Renal pelvis (tissue), 4 donors: Measurements from ENCODE around the gene DIPK1B. TPM values are rescaled to one million over a fixed set of nuclear protein-coding genes. Genes with fewer than 3 reads are reported as not detected.
"Not testable (repeated sequence)": the region's sequence is repeated elsewhere in the genome, so short reads cannot be mapped to it uniquely, and the experiment has no call there.

Experiments
- DNase-seq: peaks from one replicate; pipeline ENCODE4 v3.0.0-alpha.2; 2013
- polyA plus RNA-seq, 3 donors: library from polyadenylated mRNA; unstranded; fragments of 120-200 nt; gene quantifications; one replicate each; pipeline ENCODE4 v1.2.1, GENCODE V29; 2013; ENCODE audit not compliant: insufficient read length in 3 of 3

The DIPK1B gene
- polyA plus RNA-seq, 3 donors = 34.3 to 48.4 (median 48.0) TPM

DNA sequence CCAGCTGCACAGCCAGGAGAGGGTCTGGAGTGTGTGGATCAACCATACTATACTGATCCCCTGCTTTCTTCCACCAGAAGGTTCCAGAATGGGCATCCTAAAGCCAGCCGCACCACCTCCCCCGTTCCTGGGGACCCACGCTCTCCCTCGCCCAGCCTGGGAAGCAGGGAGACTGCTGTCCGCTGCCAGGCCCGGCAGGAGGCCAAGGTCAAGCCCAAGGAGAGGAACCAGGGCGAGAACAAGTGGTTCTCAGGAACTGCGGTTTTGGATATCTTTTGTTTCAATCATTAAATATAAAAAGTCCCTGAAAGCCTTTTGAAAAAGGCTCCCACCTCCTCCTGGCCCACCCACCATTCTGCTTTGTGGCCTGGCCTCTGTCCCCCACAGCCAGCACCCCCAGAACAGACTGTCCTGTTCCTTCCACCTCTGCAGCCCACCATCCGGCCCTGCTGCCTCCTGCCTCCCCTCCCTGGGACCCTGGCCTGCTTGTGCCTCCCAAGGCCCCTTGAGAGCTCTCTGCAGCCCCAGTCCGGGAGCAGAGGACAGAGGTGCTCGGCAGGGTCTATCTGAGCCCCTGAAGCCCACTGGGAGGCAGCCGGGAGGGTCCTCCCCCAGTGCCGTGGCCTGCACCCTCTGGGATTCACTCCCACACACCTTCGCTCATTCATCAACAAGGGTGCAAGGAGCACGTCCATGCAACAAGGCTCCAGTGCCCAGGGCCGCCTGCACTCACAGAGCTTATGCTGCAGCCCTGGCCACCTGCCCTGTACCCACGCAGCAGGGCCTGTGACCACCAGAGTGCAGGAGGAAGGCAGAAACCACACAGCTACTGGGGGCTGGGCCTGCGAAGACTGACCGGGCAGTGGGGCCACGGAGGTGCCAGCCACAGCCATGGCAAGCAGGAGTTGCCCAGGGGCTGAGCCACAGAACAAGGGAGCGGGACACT is 36.6 kb downstream of the DIPK1B start:
- no peak for DNase-seq

DNA sequence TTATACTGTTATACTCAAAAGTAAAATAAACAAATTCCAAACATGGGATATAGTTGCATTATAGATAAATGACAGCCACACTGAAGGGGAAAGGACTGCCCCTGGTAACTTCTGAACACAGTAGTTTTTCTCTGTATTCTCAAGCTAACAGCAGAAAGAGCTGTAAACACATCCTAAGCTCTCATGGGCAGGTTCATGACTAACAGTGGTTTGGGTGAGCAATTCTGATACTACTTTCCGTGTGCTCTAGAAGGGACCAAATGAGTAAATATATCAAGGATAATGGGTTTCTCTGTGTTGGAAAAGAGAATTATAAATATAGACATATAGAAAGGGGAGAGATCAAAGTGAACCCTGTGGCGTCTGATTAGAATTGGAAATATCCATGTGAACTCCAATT is 38.2 kb downstream of the DIPK1B start:
- DNase-seq = no peak

DNA sequence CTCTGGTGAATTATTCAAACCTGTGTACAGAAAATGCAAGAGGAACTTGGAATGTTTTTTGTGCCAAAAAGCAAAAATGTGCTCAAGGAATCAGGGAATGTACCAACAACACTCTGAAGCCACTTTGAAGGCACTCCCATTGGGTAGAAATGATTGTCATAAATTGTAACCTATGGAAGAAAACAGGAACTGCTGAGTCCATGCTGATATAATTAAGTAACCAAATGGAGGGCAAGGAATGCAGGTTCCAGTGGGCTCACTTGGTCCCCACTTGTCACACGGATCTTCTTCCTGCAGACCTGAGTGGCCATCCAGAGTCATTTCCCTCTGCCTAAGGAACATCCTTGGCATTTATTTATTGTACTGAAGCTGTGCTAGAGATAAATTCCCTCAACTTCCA is 38.9 kb downstream of the DIPK1B start:
- DNase-seq = no peak

DNA sequence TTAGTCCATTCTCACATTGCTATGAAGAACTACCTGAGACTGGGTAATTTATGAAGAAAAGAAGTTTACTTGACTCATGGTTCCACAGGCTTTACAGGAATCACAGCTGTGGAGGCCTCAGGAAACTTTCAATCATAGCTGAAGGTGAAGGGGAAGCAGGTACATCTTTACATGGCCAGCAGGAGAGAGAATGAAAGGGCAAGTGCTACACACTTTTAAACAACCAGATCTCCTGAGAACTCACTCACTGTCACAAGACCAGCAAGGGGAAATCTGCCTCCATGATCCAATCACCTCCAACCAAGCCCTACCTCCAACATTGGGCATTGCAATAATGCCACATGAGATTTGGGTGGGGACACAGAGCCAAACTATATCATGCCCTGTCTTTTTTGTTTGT is 39.4 kb downstream of the DIPK1B start:
- no peak for DNase-seq

DNA sequence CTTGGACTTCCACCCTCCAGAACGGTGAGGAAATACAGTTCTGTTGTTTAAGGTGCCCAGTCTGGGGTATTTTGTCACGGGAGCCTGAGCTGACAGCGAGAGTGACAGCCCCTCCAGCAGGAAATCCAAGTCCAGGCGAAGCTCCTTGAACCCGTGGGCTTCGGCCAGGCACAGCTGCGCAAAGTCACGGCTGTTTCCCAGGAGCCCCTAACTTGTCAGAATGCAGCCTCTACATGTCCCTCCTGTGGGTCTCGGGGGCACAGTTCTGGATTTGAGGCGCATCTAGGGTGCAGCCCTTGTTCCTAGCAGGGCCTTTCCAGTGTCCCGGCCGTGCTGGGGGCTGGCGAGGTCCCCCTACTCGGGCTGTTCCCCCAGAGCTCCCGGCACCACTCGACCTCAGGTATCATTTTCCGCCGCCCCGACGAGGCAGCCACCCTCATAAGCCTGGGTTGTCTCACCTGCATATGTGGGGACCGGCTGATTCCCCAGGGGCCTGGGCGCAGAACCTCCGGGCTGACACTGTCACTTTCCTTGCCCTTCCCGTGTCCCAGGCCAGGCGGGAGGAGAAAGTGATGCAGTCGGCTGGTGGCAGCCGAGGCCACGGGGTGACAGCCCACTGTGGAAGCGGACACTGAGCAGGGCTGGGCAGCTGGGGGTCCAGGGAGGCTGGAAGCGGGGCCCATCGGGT is 41.1 kb downstream of the DIPK1B start:
- no peak for DNase-seq

DNA sequence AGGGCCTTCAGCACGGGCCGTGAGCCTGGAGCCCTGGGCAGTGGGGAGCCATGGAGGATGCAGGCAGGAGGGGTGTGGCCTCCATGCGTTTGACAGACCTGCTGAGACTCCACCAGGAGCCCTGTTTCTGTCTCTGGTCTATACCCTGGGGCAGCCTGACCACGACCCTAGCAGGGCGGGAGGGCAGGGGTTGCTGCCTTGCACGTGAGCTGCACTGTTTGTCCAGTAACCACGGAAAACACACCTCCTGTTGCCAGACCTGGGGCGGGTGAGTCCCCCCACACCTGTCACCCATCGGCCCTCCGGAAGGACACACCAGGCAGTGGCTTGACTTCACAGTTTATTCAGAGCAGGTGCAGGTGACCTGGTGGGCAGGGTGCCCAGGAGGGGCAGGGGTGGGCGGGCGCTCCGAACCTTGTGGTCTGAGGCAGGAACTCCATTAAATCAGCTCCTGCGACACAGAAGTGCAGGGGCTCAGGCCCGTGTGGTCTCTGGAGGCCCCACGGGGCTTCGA is 41.7 kb downstream of the DIPK1B start:
- no peak for DNase-seq

DNA sequence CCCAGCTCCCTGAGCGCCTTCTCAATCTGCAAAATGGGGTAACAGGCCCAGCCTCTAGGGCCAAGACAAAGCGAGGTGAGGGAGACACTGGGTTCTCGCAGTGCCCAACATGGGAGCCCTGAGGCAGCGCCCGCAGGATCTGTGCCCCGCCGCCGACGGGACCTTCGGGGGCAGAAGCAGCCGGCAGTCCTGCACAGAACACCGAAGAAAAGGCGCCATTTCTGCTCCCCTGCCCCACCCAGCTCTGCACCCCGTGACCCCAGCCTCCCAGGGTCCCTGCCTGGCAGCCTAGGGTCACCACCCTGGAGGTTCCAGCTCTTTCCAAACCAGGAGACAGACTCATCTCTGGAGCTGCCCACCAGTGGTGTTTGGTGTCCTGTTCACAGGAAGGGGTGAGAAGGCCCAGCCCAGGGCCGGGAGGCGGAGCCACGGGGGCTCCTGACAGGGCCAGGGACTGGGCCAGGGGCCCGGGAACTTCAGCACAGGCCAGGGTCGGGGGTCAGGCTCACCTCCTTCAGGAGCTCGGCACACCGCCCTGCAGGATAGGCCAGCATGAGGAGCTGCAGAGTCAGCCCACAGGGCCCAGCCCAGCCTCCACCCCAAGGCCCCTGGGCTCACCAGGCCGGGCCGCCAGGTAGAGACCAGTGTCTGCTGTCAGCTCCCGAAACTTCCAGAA is 42.4 kb downstream of the DIPK1B start:
- DNase-seq = no peak

DNA sequence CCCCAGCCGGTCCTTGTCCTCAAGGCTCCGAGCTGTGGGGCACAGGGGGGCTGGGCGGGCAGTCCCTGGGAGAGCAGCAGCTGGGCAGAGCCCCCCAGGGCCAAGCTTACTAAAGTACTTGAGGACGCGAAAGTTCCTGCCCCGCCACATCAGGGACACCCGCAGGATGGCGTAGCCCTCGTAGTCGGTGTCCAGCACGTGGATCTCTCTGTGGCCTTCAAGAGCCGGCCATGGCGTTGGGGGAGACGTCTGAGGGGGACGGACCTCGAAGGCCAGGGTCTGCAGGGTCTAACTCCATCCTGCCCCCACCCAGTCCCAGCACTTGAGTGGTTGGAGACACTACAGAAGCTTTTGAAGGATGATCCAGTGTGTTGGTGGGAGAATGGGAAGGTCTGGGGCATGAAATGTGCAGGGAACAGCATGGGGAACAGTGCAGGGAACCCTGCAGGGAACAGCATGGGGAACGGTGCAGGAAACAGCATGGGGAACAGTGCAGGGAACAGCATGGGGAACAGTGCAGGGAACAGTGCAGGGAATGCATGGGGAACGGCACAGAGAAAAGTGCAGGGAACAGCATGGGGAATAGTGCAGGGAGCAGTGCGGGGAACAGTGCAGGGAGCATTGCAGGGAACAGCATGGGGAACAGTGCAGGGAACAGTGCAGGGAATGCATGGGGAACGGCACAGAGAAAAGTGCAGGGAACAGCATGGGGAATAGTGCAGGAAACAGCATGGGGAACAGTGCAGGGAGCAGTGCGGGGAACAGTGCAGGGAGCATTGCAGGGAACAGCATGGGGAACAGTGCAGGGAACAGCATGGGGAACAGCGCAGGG is 43.1 kb downstream of the DIPK1B start:
- DNase-seq = not testable (repeated sequence)

DNA sequence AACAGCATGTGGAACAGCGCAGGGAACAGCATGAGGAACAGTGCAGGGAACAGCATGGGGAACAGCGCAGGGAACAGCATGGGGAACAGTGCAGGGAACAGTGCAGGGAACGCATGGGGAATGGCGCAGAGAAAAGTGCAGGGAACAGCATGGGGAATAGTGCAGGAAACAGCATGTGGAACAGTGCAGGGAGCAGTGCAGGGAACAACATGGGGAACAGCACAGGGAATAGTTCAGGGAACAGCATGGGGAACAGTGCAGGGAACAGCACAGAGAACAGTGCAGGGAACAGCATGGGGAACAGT is 43.7 kb downstream of the DIPK1B start:
- DNase-seq = no peak

DNA sequence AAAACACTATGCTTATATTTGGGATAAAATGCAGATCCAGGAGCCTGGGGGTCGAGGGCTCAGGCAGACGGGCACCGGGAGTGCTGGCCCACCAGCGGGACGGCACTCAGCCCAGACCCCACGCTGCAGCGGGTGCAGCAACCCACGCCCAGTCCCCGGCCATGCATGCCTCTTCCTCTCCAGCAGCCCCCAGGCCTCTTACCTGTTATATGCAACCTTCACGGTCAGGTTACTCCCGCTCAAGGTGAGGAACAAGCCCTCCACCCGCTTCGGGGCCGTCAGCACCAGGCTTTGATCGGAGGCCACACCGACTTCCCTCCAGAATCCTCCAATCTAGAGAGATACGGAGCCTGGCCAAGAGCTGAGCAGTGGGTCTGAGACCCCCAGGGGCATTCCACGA is 44.5 kb downstream of the DIPK1B start:
- DNase-seq = no peak

DNA sequence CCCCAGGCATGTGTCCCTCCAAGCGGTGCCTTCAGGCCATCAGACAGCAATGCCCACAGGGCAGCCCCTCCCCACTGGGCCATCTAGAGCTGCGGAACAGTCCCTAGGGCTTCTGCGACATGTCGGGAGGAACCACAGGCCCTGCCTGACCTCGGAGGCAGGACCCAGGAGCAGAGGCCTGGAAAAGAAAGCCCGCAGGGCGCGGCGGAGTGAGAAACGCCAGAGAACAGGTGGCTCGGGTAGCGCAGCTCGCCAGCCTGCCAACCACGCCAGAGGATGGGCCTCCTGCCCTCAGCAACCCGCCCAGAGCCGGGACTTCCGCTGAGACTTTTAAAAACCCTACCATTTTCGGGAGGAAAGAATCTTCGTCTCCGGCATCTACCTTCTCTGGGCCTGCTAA is 45.0 kb downstream of the DIPK1B start:
- no peak for DNase-seq

DNA sequence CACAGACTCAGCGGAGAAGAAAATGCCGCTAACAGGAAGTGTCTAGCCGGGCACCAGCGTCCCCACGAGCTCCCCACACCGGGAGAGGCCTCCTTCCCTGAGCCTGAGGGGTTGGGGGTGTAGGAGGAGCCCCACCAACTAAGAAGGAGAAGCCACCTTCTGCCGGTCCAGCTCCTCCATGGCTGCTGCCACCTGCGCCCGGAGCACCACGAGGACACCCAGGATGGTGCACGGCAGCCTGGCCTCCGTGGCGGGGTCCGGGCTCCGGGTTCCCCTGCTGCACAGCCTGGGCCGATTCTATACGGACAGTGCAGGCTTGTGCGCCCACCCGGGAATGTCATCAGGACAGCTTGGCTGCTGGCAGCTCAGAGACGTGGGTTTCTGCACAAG is 45.4 kb downstream of the DIPK1B start:
- no peak for DNase-seq

DNA sequence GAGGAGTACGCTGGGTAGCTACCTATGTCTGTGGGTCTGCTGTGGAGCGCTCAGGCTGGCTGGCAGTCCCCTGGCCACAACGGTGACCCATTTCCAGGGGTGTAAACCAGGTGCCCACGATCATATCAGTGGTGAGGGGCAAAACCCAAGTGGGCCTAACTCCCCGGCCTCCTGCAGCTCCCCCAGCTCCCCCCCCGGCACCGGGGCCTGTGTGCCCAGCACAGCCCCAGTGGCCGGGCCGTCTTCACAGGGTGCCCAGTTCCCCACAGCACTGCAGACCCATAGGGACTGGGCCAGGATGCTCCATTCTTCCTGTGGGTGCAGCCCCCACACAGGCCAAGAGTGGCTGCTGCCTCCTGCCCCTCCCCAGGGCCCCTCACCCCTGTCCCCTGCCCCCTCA is 46.6 kb downstream of the DIPK1B start:
- no peak for DNase-seq

DNA sequence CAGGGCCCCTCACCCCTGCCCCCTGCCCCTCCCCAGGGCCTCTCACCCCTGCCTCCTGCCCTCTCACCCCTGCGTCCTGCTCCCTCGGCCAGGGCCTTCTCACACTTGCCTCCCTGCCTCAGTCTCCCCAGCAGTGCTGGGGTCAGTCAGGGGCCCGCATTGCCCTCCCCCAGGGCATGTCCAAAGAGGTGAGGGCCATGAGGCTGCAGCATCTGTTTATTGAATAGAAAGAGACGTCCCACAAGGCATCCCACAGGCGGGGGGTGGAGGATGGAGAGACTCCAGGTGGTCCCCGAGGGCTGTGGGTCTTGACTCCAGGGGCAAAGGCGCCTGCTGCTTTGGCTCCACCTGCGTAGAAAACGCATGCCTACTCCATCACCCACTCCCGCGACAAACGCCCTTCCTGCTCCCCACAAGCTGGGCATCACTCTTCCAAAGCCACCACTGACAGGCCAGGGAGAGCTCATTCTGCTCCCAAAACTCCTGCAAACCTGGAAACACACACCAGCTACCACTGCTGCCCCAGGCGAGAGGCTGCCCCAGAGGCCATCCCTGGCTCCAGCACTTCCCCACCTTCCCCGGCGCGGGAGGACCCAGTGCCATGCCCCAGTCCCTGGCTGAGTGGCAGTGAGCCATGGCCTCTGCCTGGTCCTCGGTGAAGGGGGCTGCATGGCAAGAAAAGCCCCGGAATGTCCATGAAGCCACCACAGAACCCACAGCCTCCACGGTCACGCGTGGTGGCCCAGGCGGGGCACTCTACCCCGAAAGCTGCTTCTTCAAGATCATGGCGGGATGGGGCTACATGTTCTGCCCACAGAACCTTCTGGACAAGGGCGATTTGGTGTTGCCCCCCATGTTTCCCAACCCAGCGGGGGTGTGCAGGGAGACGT is 47.3 kb downstream of the DIPK1B start:
- no peak for DNase-seq

DNA sequence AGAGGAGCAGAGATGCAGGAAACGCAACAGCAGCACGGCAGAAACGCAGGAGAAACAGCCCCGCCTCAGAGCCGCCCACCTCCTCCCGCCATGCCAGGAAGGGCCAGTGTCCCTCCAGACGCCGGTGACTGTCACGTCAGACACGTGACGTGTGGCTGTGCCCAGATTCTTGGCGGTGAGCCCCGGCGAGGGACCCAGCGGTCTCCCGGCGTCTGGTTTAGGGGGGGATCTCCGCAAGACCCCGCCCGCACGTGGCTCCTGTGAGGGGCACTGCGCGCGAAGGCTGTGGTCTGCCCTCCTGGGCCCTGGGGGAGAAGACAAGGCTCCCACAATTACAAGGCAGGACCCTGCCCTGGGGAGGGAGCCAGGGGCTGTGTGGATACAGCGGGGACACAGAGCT is 48.1 kb downstream of the DIPK1B start:
- no peak for DNase-seq

DNA sequence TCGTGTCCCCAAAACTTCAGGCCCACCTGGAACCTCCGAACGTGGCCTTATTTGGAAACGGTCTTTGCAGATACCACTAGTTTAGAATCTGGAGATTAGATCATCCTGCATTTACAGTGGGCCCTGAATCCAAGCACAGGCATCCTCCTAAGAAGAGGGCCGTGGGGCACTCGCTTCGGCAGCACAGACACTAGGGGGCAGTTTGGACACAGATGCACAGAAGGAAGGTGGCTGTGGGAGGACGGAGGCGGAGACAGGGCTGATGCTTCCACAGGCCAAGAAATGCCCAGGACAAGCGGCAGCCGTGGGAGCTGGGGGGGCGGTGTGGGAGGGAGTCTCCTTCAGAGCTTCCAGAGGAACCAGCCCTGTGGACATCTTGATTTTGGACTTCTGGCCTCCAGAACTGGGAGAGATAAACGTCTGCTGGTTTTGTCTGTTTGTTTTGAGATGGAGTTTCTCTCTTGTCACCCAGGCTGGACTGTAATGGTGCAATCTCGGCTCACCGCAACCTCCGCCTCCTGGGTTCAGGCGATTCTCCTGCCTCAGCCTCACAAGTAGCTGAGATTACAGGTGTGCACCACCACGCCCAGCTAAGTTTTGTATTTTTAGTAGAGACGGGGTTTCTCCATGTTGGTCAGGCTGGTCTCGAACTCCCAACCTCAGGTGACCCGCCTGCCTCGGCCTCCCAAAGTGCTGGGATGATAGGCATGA is 48.6 kb downstream of the DIPK1B start:
- not testable (repeated sequence) for DNase-seq

DNA sequence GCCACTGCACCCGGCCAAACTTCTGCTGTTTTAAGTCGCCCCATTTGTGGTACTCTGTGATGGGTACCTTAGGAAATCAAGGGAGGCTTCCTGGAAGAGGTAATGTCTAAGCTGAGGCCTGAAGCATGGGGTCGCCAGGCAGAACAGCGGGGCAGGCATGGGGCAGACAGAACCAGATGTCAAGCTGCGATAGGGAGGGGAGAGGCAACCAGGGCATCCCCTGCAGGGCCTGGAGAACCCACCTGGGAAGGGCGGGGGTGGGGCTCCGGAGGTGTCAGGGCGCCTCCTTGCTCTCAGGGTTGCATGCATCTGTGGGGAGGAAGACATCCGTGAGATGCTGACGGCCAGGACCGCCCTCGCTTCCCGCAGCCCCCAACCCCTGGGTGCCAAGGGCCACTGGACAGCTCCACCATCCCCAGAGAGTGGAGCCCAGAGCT is 49.2 kb downstream of the DIPK1B start:
- no peak for DNase-seq

DNA sequence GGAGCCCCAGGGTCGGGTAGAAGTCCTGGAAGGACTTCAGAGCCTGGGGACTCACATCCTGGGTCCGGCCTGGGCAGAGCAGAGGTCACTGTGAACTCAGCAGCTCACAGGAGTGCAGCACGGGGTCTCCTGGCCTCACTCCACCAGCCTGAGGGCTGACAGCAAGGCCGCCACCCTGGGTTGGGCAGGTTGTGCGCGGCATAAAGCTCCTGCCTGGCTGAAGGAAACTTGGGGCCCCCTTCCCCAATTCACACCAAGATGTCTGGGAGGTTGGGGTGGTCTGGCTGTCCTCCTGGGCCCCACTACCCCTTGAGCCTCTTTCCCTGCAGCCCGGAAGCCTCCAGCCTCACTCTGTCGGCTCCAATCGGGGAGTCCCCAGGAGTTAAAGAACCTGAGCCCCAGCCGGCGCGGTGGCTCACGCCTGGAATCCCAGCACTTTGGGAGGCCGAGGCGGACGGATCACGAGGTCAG is 49.9 kb downstream of the DIPK1B start:
- no peak for DNase-seq

DNA sequence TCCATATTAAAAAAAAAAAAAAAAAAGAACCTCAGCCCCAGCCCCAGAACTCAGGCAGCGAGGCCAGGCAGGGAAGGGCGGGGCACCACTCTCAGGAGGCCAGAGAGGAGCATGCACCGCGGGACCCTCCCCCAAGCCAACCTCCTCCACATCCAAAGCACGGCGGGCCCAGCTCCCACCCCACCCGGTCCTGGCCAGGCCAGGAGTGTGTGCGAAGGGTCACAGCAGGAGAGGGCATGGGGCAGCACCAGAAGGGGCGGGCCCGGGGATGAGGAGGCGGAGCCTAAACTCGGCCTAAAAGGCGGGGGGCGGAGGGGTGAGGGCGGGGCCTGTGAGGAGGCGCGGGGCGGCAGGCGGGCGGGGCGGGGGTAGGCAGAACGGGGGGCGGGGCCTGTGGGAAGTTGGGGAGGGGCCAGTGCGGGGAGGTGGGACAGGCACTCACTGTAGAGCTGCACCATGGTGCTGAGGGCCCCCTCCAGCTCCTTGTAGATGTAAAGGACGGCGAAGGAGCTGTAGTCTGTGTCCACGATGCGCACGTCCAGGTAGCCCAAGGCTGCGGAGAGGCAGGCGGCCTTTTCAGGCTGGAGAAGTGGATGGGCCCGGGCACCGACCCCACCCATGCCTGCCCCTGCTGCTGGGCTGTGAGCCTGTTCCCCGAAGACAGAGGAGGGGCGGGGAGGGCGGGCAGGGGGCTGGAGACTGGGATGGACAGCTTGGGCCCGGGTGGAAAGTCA is 50.7 kb downstream of the DIPK1B start:
- no peak for DNase-seq
